ENCODE measurements around the gene SUCO.

- TF ChIP-seq POLR2A (IDR thresholded peaks at IDR 0.05) = no peak
- TF ChIP-seq CTCF (IDR thresholded peaks at IDR 0.05) = no peak
Observed at GRCh38 chr1:172499636-172500141, 33.3 kb upstream of the SUCO start.
